GM21360 (cell line): ENCODE results near the gene HS6ST3.

Experiments
- ATAC-seq: cut with Tn5 transposase; IDR thresholded peaks from one replicate; pipeline ENCODE4 v1.9.1; 2021; ENCODE audit warnings: mild to moderate bottlenecking, moderate library complexity; ENCODE audit not compliant: unreplicated experiment

The HS6ST3 gene

GRCh38 chr13:96421314-96421713, 331.4 kb downstream of the HS6ST3 start:
- ATAC-seq = no peak

- ATAC-seq = no peak
Measured at GRCh38 chr13:96422002-96422401, 332.1 kb downstream of the HS6ST3 start.

GRCh38 chr13:96426167-96426566, 336.3 kb downstream of the HS6ST3 start:
- no peak for ATAC-seq

- ATAC-seq = no peak
Measured at GRCh38 chr13:96428911-96429310, 339.0 kb downstream of the HS6ST3 start.

- ATAC-seq = no peak
Measured at GRCh38 chr13:96431044-96431581, 341.2 kb downstream of the HS6ST3 start.

- no peak for ATAC-seq
Measured at GRCh38 chr13:96444676-96445075, 354.8 kb downstream of the HS6ST3 start.

- no peak for ATAC-seq
Measured at GRCh38 chr13:96449920-96450319, 360.0 kb downstream of the HS6ST3 start.

- no peak for ATAC-seq
Measured at GRCh38 chr13:96450326-96451020, 360.6 kb downstream of the HS6ST3 start.

- ATAC-seq = no peak
Measured at GRCh38 chr13:96454466-96454865, 364.6 kb downstream of the HS6ST3 start.

- no peak for ATAC-seq
Measured at GRCh38 chr13:96460609-96461008, 370.7 kb downstream of the HS6ST3 start.

- no peak for ATAC-seq
Measured at GRCh38 chr13:96473526-96474180, 383.7 kb downstream of the HS6ST3 start.

GRCh38 chr13:96474181-96474557, 384.3 kb downstream of the HS6ST3 start:
- no peak for ATAC-seq

GRCh38 chr13:96475103-96475502, 385.2 kb downstream of the HS6ST3 start:
- ATAC-seq = no peak

GRCh38 chr13:96481482-96481881, 391.6 kb downstream of the HS6ST3 start:
- no peak for ATAC-seq

GRCh38 chr13:96490496-96490989, 400.6 kb downstream of the HS6ST3 start:
- no peak for ATAC-seq

- no peak for ATAC-seq
Measured at GRCh38 chr13:96491103-96491502, 401.2 kb downstream of the HS6ST3 start.

GRCh38 chr13:96492766-96493165, 402.9 kb downstream of the HS6ST3 start:
- no peak for ATAC-seq

- ATAC-seq = no peak
Measured at GRCh38 chr13:96499656-96500055, 409.7 kb downstream of the HS6ST3 start.

GRCh38 chr13:96500953-96501352, 411.0 kb downstream of the HS6ST3 start:
- ATAC-seq = no peak

GRCh38 chr13:96503481-96503880, 413.6 kb downstream of the HS6ST3 start:
- ATAC-seq = no peak

- no peak for ATAC-seq
Measured at GRCh38 chr13:96511587-96511986, 421.7 kb downstream of the HS6ST3 start.

- ATAC-seq = no peak
Measured at GRCh38 chr13:96519380-96519779, 429.5 kb downstream of the HS6ST3 start.
